ENCODE data around the gene MAT2A.

Gene MAT2A

DNA sequence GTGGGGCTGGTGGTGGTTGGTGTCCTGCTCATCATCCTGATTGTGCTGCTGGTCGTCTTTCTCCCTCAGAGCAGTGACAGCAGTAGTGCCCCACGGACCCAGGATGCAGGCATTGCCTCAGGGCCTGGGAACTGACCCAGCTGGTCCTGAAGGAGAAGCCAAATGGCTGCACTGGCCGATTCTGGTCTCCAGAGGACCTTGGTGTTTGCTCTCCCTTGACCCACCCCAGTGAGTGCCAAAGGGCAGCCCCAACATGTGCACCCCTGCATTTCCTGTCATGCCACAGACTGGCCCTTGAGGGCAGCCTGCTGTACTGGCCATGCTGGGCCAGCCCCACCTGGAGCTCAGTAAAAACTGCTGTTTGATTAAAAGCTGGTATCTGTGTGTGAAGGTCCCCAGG lies 54.1 kb downstream of the MAT2A start:
- H3K4me3 ChIP-seq (ENCODE audit: low read length): no peak overlapping the region
- TF ChIP-seq, protein P1, sequence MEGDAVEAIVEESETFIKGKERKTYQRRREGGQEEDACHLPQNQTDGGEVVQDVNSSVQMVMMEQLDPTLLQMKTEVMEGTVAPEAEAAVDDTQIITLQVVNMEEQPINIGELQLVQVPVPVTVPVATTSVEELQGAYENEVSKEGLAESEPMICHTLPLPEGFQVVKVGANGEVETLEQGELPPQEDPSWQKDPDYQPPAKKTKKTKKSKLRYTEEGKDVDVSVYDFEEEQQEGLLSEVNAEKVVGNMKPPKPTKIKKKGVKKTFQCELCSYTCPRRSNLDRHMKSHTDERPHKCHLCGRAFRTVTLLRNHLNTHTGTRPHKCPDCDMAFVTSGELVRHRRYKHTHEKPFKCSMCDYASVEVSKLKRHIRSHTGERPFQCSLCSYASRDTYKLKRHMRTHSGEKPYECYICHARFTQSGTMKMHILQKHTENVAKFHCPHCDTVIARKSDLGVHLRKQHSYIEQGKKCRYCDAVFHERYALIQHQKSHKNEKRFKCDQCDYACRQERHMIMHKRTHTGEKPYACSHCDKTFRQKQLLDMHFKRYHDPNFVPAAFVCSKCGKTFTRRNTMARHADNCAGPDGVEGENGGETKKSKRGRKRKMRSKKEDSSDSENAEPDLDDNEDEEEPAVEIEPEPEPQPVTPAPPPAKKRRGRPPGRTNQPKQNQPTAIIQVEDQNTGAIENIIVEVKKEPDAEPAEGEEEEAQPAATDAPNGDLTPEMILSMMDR (IDR thresholded peaks at IDR 0.05; ENCODE audit: insufficient read depth, low read depth, low read length, missing control alignments): no peak
- no peak for DNase-seq (ENCODE audit: low read depth)
